ENCODE measurements around the gene ADCY10. TPM values are rescaled to one million over a fixed set of nuclear protein-coding genes. Genes with fewer than 3 reads are reported as not detected.

ADCY10 gene
- total RNA-seq, 1 experiment from 2014 or later = 0.20 TPM

GRCh38 chr1:167792188-167792565 is 121.8 kb downstream of the ADCY10 start:
- no peak overlapping the region for H4K5ac ChIP-seq (ENCODE audit: insufficient read length, low read depth, low read length)
- Mint-ChIP-seq H3K36me3 (ENCODE audit: insufficient read depth in 1 of 3, low read depth in 3 of 3) (peaks cover 21 to 51% (median 42%) of the 10 kb centered on the region in 3 experiments; a peak in 6 of 7 replicates), H3K4me3 (no peak overlapping the region), H3K4me1 (peaks cover 13 to 30% of the 10 kb centered on the region in 2 experiments), H3K27ac (peak overlapping the region in 1 of 3 experiments; percentile 12; a peak in 1 of 7 replicates), H3K9me3 (no peaks in the 10 kb centered on the region), H3K27me3 (ENCODE audit: low read depth) (no peaks in the 10 kb centered on the region)
- H3K27ac ChIP-seq (ENCODE audit: insufficient read length, low read depth, low read length) = no peak overlapping the region
- no peaks in the 10 kb centered on the region for H4K20me1 ChIP-seq (ENCODE audit: control insufficient read depth, insufficient read depth, insufficient read length)
- no peak overlapping the region for H2BK5ac ChIP-seq (ENCODE audit: insufficient read length, low read length)
- no peaks in the 10 kb centered on the region for H3K9me3 ChIP-seq (ENCODE audit: control insufficient read depth, low read depth, low read length)
- H4K8ac ChIP-seq (replicated peaks; ENCODE audit: insufficient read length, low read depth, low read length) = no peak overlapping the region
- no peaks in the 10 kb centered on the region for H3K27me3 ChIP-seq (ENCODE audit: insufficient read depth, low read length)
- H3K18ac ChIP-seq (ENCODE audit: insufficient read length, low read depth, low read length) = no peak overlapping the region
- H2AFZ ChIP-seq (ENCODE audit: low read length) = no peak overlapping the region
- no peak overlapping the region for H2BK12ac ChIP-seq (ENCODE audit: insufficient read length, low read depth, low read length)
- no peak for DNase-seq
- no peak overlapping the region for H3K4me2 ChIP-seq (ENCODE audit: insufficient read depth, insufficient read length, low read length)
- H3T11ph ChIP-seq (ENCODE audit: low read length) = no peak overlapping the region
- no peak overlapping the region for H3K14ac ChIP-seq (ENCODE audit: insufficient read depth, low read length)
- peaks cover 2% of the 10 kb centered on the region; the same call in 1 of the 2 replicates for H3K79me2 ChIP-seq (ENCODE audit: insufficient read depth, low read length)
- H3K79me1 ChIP-seq (ENCODE audit: insufficient read depth, low read depth, low read length, poor library complexity, severe bottlenecking) = no peaks in the 10 kb centered on the region
- TF ChIP-seq CTCF (conservative IDR thresholded peaks at IDR 0.05) = no peak
- H3K23me2 ChIP-seq (ENCODE audit: insufficient read length, low read depth, low read length, poor library complexity, severe bottlenecking) = no peaks in the 10 kb centered on the region
- no peak overlapping the region for H2BK20ac ChIP-seq (ENCODE audit: low read depth, low read length, poor library complexity, severe bottlenecking)
- no peak overlapping the region for H2AK5ac ChIP-seq (ENCODE audit: insufficient read length, low read length)
- H3K56ac ChIP-seq (ENCODE audit: insufficient read length, low read depth, low read length) = no peak overlapping the region
- H3K23ac ChIP-seq (ENCODE audit: insufficient read length, low read depth, low read length) = no peak overlapping the region
- no CpG with 5 or more reads among the region's 4 CpGs for WGBS (ENCODE audit: extremely low coverage, insufficient read length, low lambda C conversion rate)
- peaks cover 12% of the 10 kb centered on the region for H3K4me1 ChIP-seq (ENCODE audit: insufficient read depth, low read length)
- H3K9ac ChIP-seq (ENCODE audit: extremely low read depth, insufficient read length, low read length) = no peak overlapping the region
- H4K91ac ChIP-seq (ENCODE audit: insufficient read length, low read depth, low read length) = no peak overlapping the region
- no peak overlapping the region for H3K4ac ChIP-seq (ENCODE audit: low read depth, low read length)
- H2BK120ac ChIP-seq (ENCODE audit: low read depth, low read length, poor library complexity, severe bottlenecking) = no peak overlapping the region
- no peak overlapping the region for H2BK15ac ChIP-seq (ENCODE audit: low read depth, low read length)

Measured in H9 (cell line).